GM13977 (cell line): ENCODE measurements around the gene NEK10.
A peak's percentile ranks its signal among the peaks of the same experiment; 100 is the strongest.

Source experiments
- DNase-seq: peaks from one replicate; pipeline ENCODE4 v3.0.0; 2012; ENCODE audit warnings: low spot score
- CTCF ChIP-seq: IDR thresholded peaks from 2 replicates; pipeline ENCODE4 v1.5.1; 2012; ENCODE audit warnings: mild to moderate bottlenecking, control low read depth; ENCODE audit not compliant: insufficient read depth; ENCODE audit errors: extremely low read depth, missing control alignments
- in situ Hi-C: fragments of 300-500 bp; cut with MboI; formaldehyde crosslinking; loops from one replicate; pipeline ENCODE4 v1.12.0; 2022; ENCODE audit warnings: low sequenced_read_pairs, low pct_unique_long_range_greater_than_20kb, mixed read lengths, inconsistent platforms; ENCODE audit not compliant: unreplicated experiment

NEK10 gene

GRCh38 chr3:27279123-27279522 is 90.1 kb downstream of the NEK10 start:
- no peak for DNase-seq
- in situ Hi-C loops: no loop called here
- peak; percentile 9 for TF ChIP-seq CTCF

GRCh38 chr3:27278383-27279055 is 90.7 kb downstream of the NEK10 start:
- in situ Hi-C loops: no loop called here
- no peak for TF ChIP-seq CTCF
- DNase-seq: no peak

GRCh38 chr3:27275441-27275990 is 93.7 kb downstream of the NEK10 start:
- no peak for DNase-seq
- in situ Hi-C loops: no loop called here
- TF ChIP-seq CTCF: no peak

GRCh38 chr3:27271890-27272289 is 97.3 kb downstream of the NEK10 start:
- in situ Hi-C loops: no loop called here
- DNase-seq: no peak
- no peak for TF ChIP-seq CTCF

- DNase-seq: no peak
- in situ Hi-C loops: no loop called here
- no peak for TF ChIP-seq CTCF
These were observed 114.3 kb downstream of the NEK10 start for GRCh38 chr3:27254896-27255295.

- in situ Hi-C loops: no loop called here
- peak; percentile 59 for TF ChIP-seq CTCF
- peak; percentile 17 for DNase-seq
These were observed 115.4 kb downstream of the NEK10 start for GRCh38 chr3:27253831-27254230.

GRCh38 chr3:27253391-27253790 is 115.8 kb downstream of the NEK10 start:
- in situ Hi-C loops: no loop called here
- TF ChIP-seq CTCF: no peak
- DNase-seq: no peak
